HG02678 (cell line): Measurements from ENCODE around the gene OSBPL5.

Source experiments
- ATAC-seq: cut with Tn5 transposase; IDR thresholded peaks from one replicate; pipeline ENCODE4 v1.9.1; 2021; ENCODE audit warnings: mild to moderate bottlenecking, moderate library complexity; ENCODE audit not compliant: unreplicated experiment

The OSBPL5 gene

GRCh38 chr11:3165152-3165705, at the start of gene OSBPL5:
Gene OSBPL5 (minus strand): TSS chr11:3165310. CDS start chr11:3129148, 36,162 bp downstream.
- no peak for ATAC-seq

GRCh38 chr11:3214420-3214699, 49.2 kb upstream of the OSBPL5 start:
- no peak for ATAC-seq

- no peak for ATAC-seq
These were observed 48.7 kb upstream of the OSBPL5 start for GRCh38 chr11:3213659-3214419.

- no peak for ATAC-seq
These were observed 43.2 kb upstream of the OSBPL5 start for GRCh38 chr11:3208272-3208671.

GRCh38 chr11:3207526-3208189, 42.5 kb upstream of the OSBPL5 start:
- ATAC-seq = no peak

- ATAC-seq = no peak
These were observed 41.8 kb upstream of the OSBPL5 start for GRCh38 chr11:3206922-3207204.

GRCh38 chr11:3206156-3206921, 41.2 kb upstream of the OSBPL5 start:
- ATAC-seq = no peak

- ATAC-seq = no peak
These were observed 40.4 kb upstream of the OSBPL5 start for GRCh38 chr11:3205261-3206155.

GRCh38 chr11:3204141-3205015, 39.3 kb upstream of the OSBPL5 start:
- no peak for ATAC-seq

- ATAC-seq = no peak
These were observed 38.3 kb upstream of the OSBPL5 start for GRCh38 chr11:3203221-3204043.

GRCh38 chr11:3202759-3203158, 37.6 kb upstream of the OSBPL5 start:
- no peak for ATAC-seq

- no peak for ATAC-seq
These were observed 37.2 kb upstream of the OSBPL5 start for GRCh38 chr11:3202305-3202704.

- ATAC-seq = no peak
These were observed 36.6 kb upstream of the OSBPL5 start for GRCh38 chr11:3201677-3202181.

- ATAC-seq = no peak
These were observed 36.0 kb upstream of the OSBPL5 start for GRCh38 chr11:3201112-3201581.

GRCh38 chr11:3200388-3201111, 35.4 kb upstream of the OSBPL5 start:
- no peak for ATAC-seq

- no peak for ATAC-seq
These were observed 34.6 kb upstream of the OSBPL5 start for GRCh38 chr11:3199537-3200295.

GRCh38 chr11:3198815-3199214, 33.7 kb upstream of the OSBPL5 start:
- ATAC-seq = no peak
